GM12801 (cell line): Measurements from ENCODE around the gene SLC35F6.

Experiments
- CTCF ChIP-seq: IDR thresholded peaks from one replicate; pipeline ENCODE4 v1.5.1; 2011; ENCODE audit warnings: control low read depth; ENCODE audit not compliant: insufficient read length; ENCODE audit errors: extremely low read depth

The SLC35F6 gene

GRCh38 chr2:26733413-26733812, 30.7 kb upstream of the SLC35F6 start:
- TF ChIP-seq CTCF: no peak

- no peak for TF ChIP-seq CTCF
Observed at GRCh38 chr2:26735097-26735496, 29.0 kb upstream of the SLC35F6 start.

- TF ChIP-seq CTCF: no peak
Observed at GRCh38 chr2:26735883-26736588, 28.0 kb upstream of the SLC35F6 start.

- no peak for TF ChIP-seq CTCF
Observed at GRCh38 chr2:26737221-26737620, 26.9 kb upstream of the SLC35F6 start.

- TF ChIP-seq CTCF: no peak
Observed at GRCh38 chr2:26738481-26738880, 25.6 kb upstream of the SLC35F6 start.

- no peak for TF ChIP-seq CTCF
Observed at GRCh38 chr2:26739514-26739913, 24.6 kb upstream of the SLC35F6 start.

- no peak for TF ChIP-seq CTCF
Observed at GRCh38 chr2:26740346-26740745, 23.7 kb upstream of the SLC35F6 start.

- no peak for TF ChIP-seq CTCF
Observed at GRCh38 chr2:26740890-26741302, 23.2 kb upstream of the SLC35F6 start.
